ENCODE results near the gene GIMD1. TPM values are rescaled to one million over a fixed set of nuclear protein-coding genes. Genes with fewer than 3 reads are reported as not detected.
"Not testable (repeated sequence)": the region's sequence is repeated elsewhere in the genome, so short reads cannot be mapped to it uniquely, and the experiment has no call there.

Gene GIMD1
- total RNA-seq, 1 donor from 2014 or later, result not detected

- Mint-ChIP-seq H3K27ac (no peak overlapping the region), H3K36me3 (ENCODE audit: low read depth) (peaks cover 53% of the 10 kb centered on the region), H3K4me1 (ENCODE audit: low read depth) (peaks cover 16% of the 10 kb centered on the region), H3K4me3 (no peak overlapping the region), H3K9me3 (peaks cover 8% of the 10 kb centered on the region), H3K27me3 (ENCODE audit: insufficient read depth) (no peaks in the 10 kb centered on the region)
- DNase-seq (ENCODE audit: low spot score), result no peak
- intact Hi-C loops (cut with micrococcal nuclease), result no loop called here
Observed at GRCh38 chr4:106340774-106341173, 27.8 kb downstream of the GIMD1 start.

- peaks cover 16% of the 10 kb centered on the region for H3K4me1 Mint-ChIP-seq (ENCODE audit: low read depth)
- intact Hi-C loops (cut with micrococcal nuclease), result no loop called here
- DNase-seq (ENCODE audit: low spot score), result no peak
- no peak overlapping the region for H3K27ac Mint-ChIP-seq
- no peaks in the 10 kb centered on the region for H3K27me3 Mint-ChIP-seq (ENCODE audit: insufficient read depth)
- H3K9me3 Mint-ChIP-seq, result peaks cover 8% of the 10 kb centered on the region
- H3K36me3 Mint-ChIP-seq (ENCODE audit: low read depth), result peaks cover 56% of the 10 kb centered on the region
- no peak overlapping the region for H3K4me3 Mint-ChIP-seq
Observed at GRCh38 chr4:106339431-106339830, 29.1 kb downstream of the GIMD1 start.

- peaks cover 16% of the 10 kb centered on the region for H3K4me1 Mint-ChIP-seq (ENCODE audit: low read depth)
- intact Hi-C loops (cut with micrococcal nuclease), result no loop called here
- peaks cover 59% of the 10 kb centered on the region for H3K36me3 Mint-ChIP-seq (ENCODE audit: low read depth)
Observed at GRCh38 chr4:106338671-106339070, 29.9 kb downstream of the GIMD1 start.

GRCh38 chr4:106337916-106338315 is 30.7 kb downstream of the GIMD1 start:
- intact Hi-C loops (cut with micrococcal nuclease), result no loop called here
- H3K36me3 Mint-ChIP-seq (ENCODE audit: low read depth), result peaks cover 59% of the 10 kb centered on the region
- no peak overlapping the region for H3K27ac Mint-ChIP-seq
- H3K9me3 Mint-ChIP-seq, result peaks cover 8% of the 10 kb centered on the region
- H3K27me3 Mint-ChIP-seq (ENCODE audit: insufficient read depth), result no peaks in the 10 kb centered on the region
- no peak for DNase-seq (ENCODE audit: low spot score)
- no peak overlapping the region for H3K4me3 Mint-ChIP-seq
- peaks cover 16% of the 10 kb centered on the region for H3K4me1 Mint-ChIP-seq (ENCODE audit: low read depth)

More at GRCh38 chr4:106338671-106339070, 29.9 kb downstream of the GIMD1 start:
- Mint-ChIP-seq H3K4me3 (no peak overlapping the region), H3K27ac (no peak overlapping the region), H3K9me3 (peaks cover 8% of the 10 kb centered on the region), H3K27me3 (ENCODE audit: insufficient read depth) (no peaks in the 10 kb centered on the region)
- no peak for DNase-seq (ENCODE audit: low spot score)

GRCh38 chr4:106336618-106337017 is 32.0 kb downstream of the GIMD1 start:
- Mint-ChIP-seq H3K4me1 (ENCODE audit: low read depth) (peaks cover 14% of the 10 kb centered on the region), H3K9me3 (peaks cover 8% of the 10 kb centered on the region), H3K27ac (no peak overlapping the region), H3K4me3 (no peak overlapping the region), H3K27me3 (ENCODE audit: insufficient read depth) (no peaks in the 10 kb centered on the region), H3K36me3 (ENCODE audit: low read depth) (peaks cover 61% of the 10 kb centered on the region)
- intact Hi-C loops (cut with micrococcal nuclease), result no loop called here
- DNase-seq (ENCODE audit: low spot score), result no peak

GRCh38 chr4:106334741-106335470 is 33.7 kb downstream of the GIMD1 start:
- DNase-seq (ENCODE audit: low spot score), result no peak
- intact Hi-C loops (cut with micrococcal nuclease), result no loop called here
- Mint-ChIP-seq H3K9me3 (peaks cover 8% of the 10 kb centered on the region), H3K36me3 (ENCODE audit: low read depth) (peaks cover 59% of the 10 kb centered on the region), H3K4me3 (no peak overlapping the region), H3K4me1 (ENCODE audit: low read depth) (no peaks in the 10 kb centered on the region), H3K27ac (peak overlapping the region; percentile 53), H3K27me3 (ENCODE audit: insufficient read depth) (no peaks in the 10 kb centered on the region)

GRCh38 chr4:106333186-106333585 is 35.4 kb downstream of the GIMD1 start:
- no peak for DNase-seq (ENCODE audit: low spot score)
- H3K4me1 Mint-ChIP-seq (ENCODE audit: low read depth), result no peaks in the 10 kb centered on the region
- H3K9me3 Mint-ChIP-seq, result peaks cover 8% of the 10 kb centered on the region
- intact Hi-C loops (cut with micrococcal nuclease), result no loop called here
- peaks cover 52% of the 10 kb centered on the region for H3K36me3 Mint-ChIP-seq (ENCODE audit: low read depth)
- no peaks in the 10 kb centered on the region for H3K27me3 Mint-ChIP-seq (ENCODE audit: insufficient read depth)
- H3K27ac Mint-ChIP-seq, result no peak overlapping the region
- no peak overlapping the region for H3K4me3 Mint-ChIP-seq

GRCh38 chr4:106329041-106329618 is 39.4 kb downstream of the GIMD1 start:
- H3K4me3 Mint-ChIP-seq, result no peak overlapping the region
- intact Hi-C loops (cut with micrococcal nuclease), result loop anchor here (2.0 to 5.0 kb wide), 2 partner anchors 14 to 173 kb away; no protein-coding TSS in a partner anchor
- H3K36me3 Mint-ChIP-seq (ENCODE audit: low read depth), result peaks cover 46% of the 10 kb centered on the region
- no peaks in the 10 kb centered on the region for H3K27me3 Mint-ChIP-seq (ENCODE audit: insufficient read depth)
- no peaks in the 10 kb centered on the region for H3K9me3 Mint-ChIP-seq
- no peaks in the 10 kb centered on the region for H3K4me1 Mint-ChIP-seq (ENCODE audit: low read depth)
- no peak for DNase-seq (ENCODE audit: low spot score)
- no peak overlapping the region for H3K27ac Mint-ChIP-seq

- no peak overlapping the region for H3K4me3 Mint-ChIP-seq
- intact Hi-C loops (cut with micrococcal nuclease), result loop anchor here (5.0 kb wide), 1 partner anchor 177 kb away; no protein-coding TSS in a partner anchor
- H3K27ac Mint-ChIP-seq, result no peak overlapping the region
- no peak for DNase-seq (ENCODE audit: low spot score)
- H3K36me3 Mint-ChIP-seq (ENCODE audit: low read depth), result peaks cover 31% of the 10 kb centered on the region
- no peaks in the 10 kb centered on the region for H3K27me3 Mint-ChIP-seq (ENCODE audit: insufficient read depth)
- H3K9me3 Mint-ChIP-seq, result no peaks in the 10 kb centered on the region
- peaks cover 5% of the 10 kb centered on the region for H3K4me1 Mint-ChIP-seq (ENCODE audit: low read depth)
Observed at GRCh38 chr4:106325800-106326199, 42.8 kb downstream of the GIMD1 start.

- no peak for DNase-seq (ENCODE audit: low spot score)
- no peaks in the 10 kb centered on the region for H3K9me3 Mint-ChIP-seq
- peaks cover 27% of the 10 kb centered on the region for H3K36me3 Mint-ChIP-seq (ENCODE audit: low read depth)
- intact Hi-C loops (cut with micrococcal nuclease), result no loop called here
- H3K27me3 Mint-ChIP-seq (ENCODE audit: insufficient read depth), result no peaks in the 10 kb centered on the region
- no peak overlapping the region for H3K27ac Mint-ChIP-seq
- peaks cover 11% of the 10 kb centered on the region for H3K4me1 Mint-ChIP-seq (ENCODE audit: low read depth)
- no peak overlapping the region for H3K4me3 Mint-ChIP-seq
Observed at GRCh38 chr4:106323119-106323518, 45.5 kb downstream of the GIMD1 start.

- intact Hi-C loops (cut with micrococcal nuclease); H3K27ac Mint-ChIP-seq; H3K9me3 Mint-ChIP-seq; H3K4me3 Mint-ChIP-seq; DNase-seq (ENCODE audit: low spot score); H3K27me3 Mint-ChIP-seq (ENCODE audit: insufficient read depth): not testable (repeated sequence)
- peaks cover 16% of the 10 kb centered on the region for H3K36me3 Mint-ChIP-seq (ENCODE audit: low read depth)
- H3K4me1 Mint-ChIP-seq (ENCODE audit: low read depth), result peaks cover 11% of the 10 kb centered on the region
Observed at GRCh38 chr4:106321814-106322213, 46.8 kb downstream of the GIMD1 start.

GRCh38 chr4:106321168-106321567 is 47.4 kb downstream of the GIMD1 start:
- peaks cover 14% of the 10 kb centered on the region for H3K36me3 Mint-ChIP-seq (ENCODE audit: low read depth)
- peaks cover 11% of the 10 kb centered on the region for H3K4me1 Mint-ChIP-seq (ENCODE audit: low read depth)
- intact Hi-C loops (cut with micrococcal nuclease); H3K27ac Mint-ChIP-seq; H3K4me3 Mint-ChIP-seq; H3K27me3 Mint-ChIP-seq (ENCODE audit: insufficient read depth); DNase-seq (ENCODE audit: low spot score); H3K9me3 Mint-ChIP-seq: not testable (repeated sequence)

- Mint-ChIP-seq H3K9me3 (no peaks in the 10 kb centered on the region), H3K27me3 (ENCODE audit: insufficient read depth) (no peaks in the 10 kb centered on the region), H3K27ac (no peak overlapping the region), H3K4me3 (no peak overlapping the region), H3K4me1 (ENCODE audit: low read depth) (peaks cover 14% of the 10 kb centered on the region), H3K36me3 (ENCODE audit: low read depth) (peaks cover 14% of the 10 kb centered on the region)
- DNase-seq (ENCODE audit: low spot score), result no peak
- intact Hi-C loops (cut with micrococcal nuclease), result no loop called here
Observed at GRCh38 chr4:106320235-106320634, 48.3 kb downstream of the GIMD1 start.
